Pancreas (tissue), 10 donors: ENCODE measurements around the gene PLK2. TPM values are rescaled to one million over a fixed set of nuclear protein-coding genes. Genes with fewer than 3 reads are reported as not detected.

Source experiments
- ATAC-seq, 4 donors: fragments of 200-7000 bp; cut with Tn5 transposase; one replicate each; pipeline versions ENCODE4 v1.8.0 to v1.9.1; 2020; ENCODE audit warnings: mild to moderate bottlenecking in 4 of 4, moderate library complexity in 4 of 4
- DNase-seq, 6 donors: peaks; one replicate each; pipeline ENCODE4 v3.0.0-alpha.2; 2020
- FAIRE-seq: peaks from 2 replicates; lab custom pipeline; 2012; peaks lifted over from hg19 to GRCh38; lab: Jason Lieb, UNC
- H3K27ac ChIP-seq, 4 donors: fragments of 200-600 bp; sonication (generic); 1 replicate in 3 of 4; 2 replicates in 1 of 4; pipeline versions ENCODE4 v1.5.0 to v1.8.0; 2020
- H3K27me3 ChIP-seq, 4 donors: fragments of 200-600 bp; one replicate each; pipeline ENCODE4 v1.8.0; 2021
- H3K36me3 ChIP-seq, 3 donors: fragments of 200-600 bp; sonication (generic) in 1 of 3; one replicate each; pipeline versions ENCODE4 v1.5.0 to v1.8.0; 2020 to 2021
- H3K4me1 ChIP-seq, 3 donors: fragments of 200-600 bp; one replicate each; pipeline ENCODE4 v1.8.0; 2021
- H3K4me3 ChIP-seq, 4 donors: fragments of 200-600 bp; sonication (generic) in 2 of 4; one replicate each; pipeline versions ENCODE4 v1.5.0 to v1.8.0; 2020 to 2021
- H3K9me3 ChIP-seq, 4 donors: fragments of 200-600 bp; one replicate each; pipeline ENCODE4 v1.8.0; 2021
- WGBS, 2 donors: extraction: QIAGEN DNeasy Blood & Tissue Kit; methylation state at CpG; one replicate each; pipeline ENCODE4 v1.1.7; 2013; 5-methylcytosine and 5-hydroxymethylcytosine counted together
- intact Hi-C, 3 donors: fragments of 100-400 bp; cut with DNase I; formaldehyde crosslinking; loops; one replicate each; pipeline versions ENCODE4 v1.11.1 to v1.14.2; 2022
- polyA plus RNA-seq, 2 donors: library from polyadenylated mRNA; stranded (reverse); fragments of 200-250 nt; gene quantifications; one replicate each; pipeline ENCODE4 v1.2.3, GENCODE V29; 2013
- total RNA-seq, 6 donors: library from RNA; stranded (reverse); fragmentation: NEBNext Ultra II Directional in 4 of 6; extraction: Animal tissue kit (Norgen Biotek cat#: 25700) in 4 of 6; gene quantifications; one replicate each; pipeline versions ENCODE4 v1.2.1 to v1.2.4, GENCODE V29; 2021 to 2023
- TF ChIP-seq, protein P1 (sequence below), 4 donors: fragments of 200-600 bp; sonication (generic) in 3 of 4; IDR thresholded peaks; one replicate each; pipeline versions ENCODE4 v1.5.0 to v1.8.0; 2021; ENCODE audit warnings: antibody characterized with exemption in 4 of 4
- donor health status: healthy with polysubstance abuse.
- donor health status: DM: no; HTN: no; CAD: no; lungs with moderate emphysema.
- donor health status: DM: no; HTN: no; CAD: no.
- donor health status: control.
- donor health status: control.
- donor health status: Bipolar disorder and iron deficiency.
- donor health status: DM: yes; HTN: yes; CAD: no.
- donor health status: DM: no; HTN: no; CAD: no.
- donor health status: DM: no; HTN: no; CAD: no.
- donor health status: DM: yes; HTN: yes; CAD: no.

The PLK2 gene
- total and polyA plus RNA-seq, 8 donors: 16.2 to 47.8 (median 25.6) TPM

DNA sequence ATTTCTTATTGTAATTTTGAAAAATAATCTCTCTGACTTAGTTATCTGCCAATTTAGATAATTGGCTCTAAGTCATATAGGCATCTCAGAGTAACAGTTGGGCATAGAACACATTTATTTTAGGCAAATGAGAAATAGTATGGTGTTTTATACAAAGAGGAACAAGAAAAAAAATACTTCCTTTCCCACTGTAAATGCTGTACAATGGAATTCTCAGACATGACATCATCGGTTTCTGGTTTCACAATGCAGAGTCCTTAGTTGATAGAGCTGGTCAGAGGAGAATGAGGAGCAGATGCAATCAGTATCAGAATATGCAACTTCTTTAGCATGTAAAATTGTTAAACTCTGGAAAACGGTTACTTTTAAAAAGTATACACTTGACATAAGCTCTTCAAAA, 49.4 kb downstream of the PLK2 start:
- intact Hi-C loops: no loop called here
- TF ChIP-seq, protein P1, sequence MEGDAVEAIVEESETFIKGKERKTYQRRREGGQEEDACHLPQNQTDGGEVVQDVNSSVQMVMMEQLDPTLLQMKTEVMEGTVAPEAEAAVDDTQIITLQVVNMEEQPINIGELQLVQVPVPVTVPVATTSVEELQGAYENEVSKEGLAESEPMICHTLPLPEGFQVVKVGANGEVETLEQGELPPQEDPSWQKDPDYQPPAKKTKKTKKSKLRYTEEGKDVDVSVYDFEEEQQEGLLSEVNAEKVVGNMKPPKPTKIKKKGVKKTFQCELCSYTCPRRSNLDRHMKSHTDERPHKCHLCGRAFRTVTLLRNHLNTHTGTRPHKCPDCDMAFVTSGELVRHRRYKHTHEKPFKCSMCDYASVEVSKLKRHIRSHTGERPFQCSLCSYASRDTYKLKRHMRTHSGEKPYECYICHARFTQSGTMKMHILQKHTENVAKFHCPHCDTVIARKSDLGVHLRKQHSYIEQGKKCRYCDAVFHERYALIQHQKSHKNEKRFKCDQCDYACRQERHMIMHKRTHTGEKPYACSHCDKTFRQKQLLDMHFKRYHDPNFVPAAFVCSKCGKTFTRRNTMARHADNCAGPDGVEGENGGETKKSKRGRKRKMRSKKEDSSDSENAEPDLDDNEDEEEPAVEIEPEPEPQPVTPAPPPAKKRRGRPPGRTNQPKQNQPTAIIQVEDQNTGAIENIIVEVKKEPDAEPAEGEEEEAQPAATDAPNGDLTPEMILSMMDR (IDR thresholded peaks at IDR 0.05): no peak
- FAIRE-seq (no peak), ATAC-seq (peak in 2 of 4 donors; percentile 76 to 87), DNase-seq (no peak)
- Histone ChIP-seq H3K9me3 (no peaks in the 10 kb centered on the region), H3K36me3 (no peaks in the 10 kb centered on the region), H3K27me3 (no peaks in the 10 kb centered on the region), H3K4me3 (no peak overlapping the region), H3K4me1 (no peaks in the 10 kb centered on the region), H3K27ac (no peak overlapping the region)
- 82 to 86% methylated on average over 2 of the region's 2 CpGs for WGBS, 2 donors

DNA sequence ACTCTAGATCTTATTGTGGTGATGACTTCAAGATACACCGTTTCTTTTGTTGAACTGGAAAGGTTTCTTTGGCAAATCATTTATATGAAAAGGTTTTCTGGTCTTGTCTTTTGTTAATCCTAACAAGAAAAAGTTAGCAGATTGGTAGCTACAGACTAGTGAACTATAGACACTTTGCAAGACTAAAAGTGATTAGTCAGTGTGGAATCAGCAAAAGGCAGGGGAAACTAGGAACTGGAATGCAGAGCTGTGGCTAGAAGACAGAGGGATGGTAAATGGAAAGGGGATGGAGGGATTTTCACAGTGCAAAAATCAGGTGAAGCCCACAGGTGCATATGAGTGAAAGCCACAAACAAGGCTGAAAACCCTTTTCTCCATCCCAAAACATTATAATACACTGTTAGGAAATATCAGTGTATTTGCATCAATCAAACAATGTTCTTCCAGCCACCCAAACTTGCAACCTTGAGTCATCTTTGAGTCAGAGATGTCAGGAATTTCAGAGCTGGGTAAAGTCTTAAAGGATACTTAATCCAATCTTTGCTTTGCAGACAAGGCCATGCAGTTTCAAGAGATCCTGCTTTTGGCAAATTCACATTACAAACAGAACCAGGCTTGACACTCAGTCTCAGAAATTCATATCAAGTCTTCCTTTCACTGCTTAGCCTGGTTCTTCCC, 52.7 kb downstream of the PLK2 start:
- Histone ChIP-seq H3K4me1 (no peaks in the 10 kb centered on the region), H3K36me3 (no peaks in the 10 kb centered on the region), H3K4me3 (no peak overlapping the region), H3K27me3 (no peaks in the 10 kb centered on the region), H3K9me3 (no peaks in the 10 kb centered on the region), H3K27ac (no peak overlapping the region)
- intact Hi-C loops: no loop called here
- WGBS, 2 donors: 59 to 80% methylated on average over 1 of the region's 1 CpG
- FAIRE-seq (no peak), DNase-seq (no peak), ATAC-seq (no peak)
- TF ChIP-seq, protein P1 (IDR thresholded peaks at IDR 0.05): no peak

DNA sequence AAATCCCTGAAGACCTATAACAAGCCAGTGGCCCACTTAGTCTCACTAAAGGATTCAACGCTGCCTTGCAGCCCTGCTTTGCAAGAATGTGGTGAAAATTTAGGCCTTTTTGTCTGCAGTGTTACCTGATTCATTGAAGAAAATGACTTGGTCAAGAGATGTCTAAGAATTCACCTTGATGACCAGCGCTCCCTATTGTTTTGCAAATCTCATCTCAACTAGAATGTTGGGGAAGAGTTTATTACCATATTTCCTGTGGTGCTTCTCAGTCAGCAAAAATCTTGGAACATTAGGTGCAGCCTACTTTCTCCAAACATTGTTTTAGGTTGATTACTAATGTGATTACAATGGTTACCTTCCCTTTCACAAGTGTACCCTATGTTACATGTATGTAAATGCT, 53.5 kb downstream of the PLK2 start:
- H3K9me3 ChIP-seq: no peaks in the 10 kb centered on the region
- H3K27me3 ChIP-seq: no peaks in the 10 kb centered on the region
- no peak overlapping the region for H3K4me3 ChIP-seq
- 96 to 97% methylated on average over 2 of the region's 2 CpGs for WGBS, 2 donors
- H3K27ac ChIP-seq: no peak overlapping the region
- no peak for DNase-seq
- FAIRE-seq: no peak
- no peaks in the 10 kb centered on the region for H3K4me1 ChIP-seq
- TF ChIP-seq, protein P1 (IDR thresholded peaks at IDR 0.05): no peak
- H3K36me3 ChIP-seq: no peaks in the 10 kb centered on the region
- intact Hi-C loops: no loop called here
- no peak for ATAC-seq

DNA sequence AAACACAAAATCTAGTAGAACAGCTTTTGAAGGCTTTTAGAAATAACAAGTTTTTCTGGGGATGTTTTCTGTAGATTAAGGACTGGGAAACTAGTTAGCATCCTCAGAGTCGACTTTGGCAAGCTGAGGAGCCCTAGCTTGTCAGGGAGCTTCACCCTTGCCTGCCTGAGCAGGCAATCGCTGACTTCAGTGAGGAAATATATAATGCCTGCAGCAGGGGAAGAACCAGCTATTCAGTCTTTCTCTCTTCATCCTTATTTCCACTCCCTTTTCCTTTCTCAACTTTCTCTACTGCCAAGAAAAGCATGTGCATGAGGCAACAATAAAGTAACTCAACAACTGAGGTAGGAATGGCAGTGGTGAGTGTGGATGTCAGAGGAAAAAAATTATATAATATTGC, 54.7 kb downstream of the PLK2 start:
- Histone ChIP-seq H3K9me3 (no peaks in the 10 kb centered on the region), H3K4me3 (no peak overlapping the region), H3K27ac (no peak overlapping the region), H3K36me3 (no peaks in the 10 kb centered on the region), H3K27me3 (no peaks in the 10 kb centered on the region), H3K4me1 (no peaks in the 10 kb centered on the region)
- WGBS, 2 donors: 45 to 61% methylated on average over 2 of the region's 2 CpGs
- TF ChIP-seq, protein P1 (IDR thresholded peaks at IDR 0.05): no peak
- FAIRE-seq (no peak), ATAC-seq (no peak), DNase-seq (no peak)
- intact Hi-C loops: no loop called here

DNA sequence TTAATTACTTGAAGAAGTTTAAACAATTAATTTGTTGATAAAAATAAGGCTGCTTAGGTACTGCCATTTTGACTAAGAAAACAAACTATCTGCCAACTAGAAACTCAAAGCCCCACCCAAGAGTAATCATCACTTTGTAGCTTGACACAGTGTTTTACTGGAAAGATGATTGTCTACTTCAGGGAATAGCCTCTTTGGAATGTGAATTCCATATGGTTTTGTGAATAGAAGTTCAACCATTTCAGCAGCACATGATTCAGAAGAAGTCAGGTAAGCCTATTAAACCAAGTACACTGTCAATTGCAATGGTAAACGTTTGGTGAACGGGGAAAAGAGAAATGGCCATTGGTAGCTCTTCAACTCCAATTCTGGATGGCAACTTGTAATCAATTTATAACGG, 55.2 kb downstream of the PLK2 start:
- FAIRE-seq: no peak
- Histone ChIP-seq H3K27ac (no peak overlapping the region), H3K4me3 (no peak overlapping the region), H3K27me3 (no peaks in the 10 kb centered on the region), H3K9me3 (no peaks in the 10 kb centered on the region), H3K4me1 (no peaks in the 10 kb centered on the region), H3K36me3 (no peaks in the 10 kb centered on the region)
- WGBS, 2 donors: 78 to 86% methylated on average over 3 of the region's 3 CpGs
- TF ChIP-seq, protein P1 (IDR thresholded peaks at IDR 0.05): no peak
- no peak for DNase-seq
- no peak for ATAC-seq
- intact Hi-C loops: no loop called here
